GM21528 (cell line): Measurements from ENCODE around the gene ANAPC5.
"Not testable (repeated sequence)": the region's sequence is repeated elsewhere in the genome, so short reads cannot be mapped to it uniquely, and the experiment has no call there.

Experiments
- ATAC-seq: cut with Tn5 transposase; IDR thresholded peaks from one replicate; pipeline ENCODE4 v1.9.1; 2021; ENCODE audit warnings: mild to moderate bottlenecking, moderate library complexity; ENCODE audit not compliant: unreplicated experiment, low FRiP score

Gene ANAPC5, protein sequence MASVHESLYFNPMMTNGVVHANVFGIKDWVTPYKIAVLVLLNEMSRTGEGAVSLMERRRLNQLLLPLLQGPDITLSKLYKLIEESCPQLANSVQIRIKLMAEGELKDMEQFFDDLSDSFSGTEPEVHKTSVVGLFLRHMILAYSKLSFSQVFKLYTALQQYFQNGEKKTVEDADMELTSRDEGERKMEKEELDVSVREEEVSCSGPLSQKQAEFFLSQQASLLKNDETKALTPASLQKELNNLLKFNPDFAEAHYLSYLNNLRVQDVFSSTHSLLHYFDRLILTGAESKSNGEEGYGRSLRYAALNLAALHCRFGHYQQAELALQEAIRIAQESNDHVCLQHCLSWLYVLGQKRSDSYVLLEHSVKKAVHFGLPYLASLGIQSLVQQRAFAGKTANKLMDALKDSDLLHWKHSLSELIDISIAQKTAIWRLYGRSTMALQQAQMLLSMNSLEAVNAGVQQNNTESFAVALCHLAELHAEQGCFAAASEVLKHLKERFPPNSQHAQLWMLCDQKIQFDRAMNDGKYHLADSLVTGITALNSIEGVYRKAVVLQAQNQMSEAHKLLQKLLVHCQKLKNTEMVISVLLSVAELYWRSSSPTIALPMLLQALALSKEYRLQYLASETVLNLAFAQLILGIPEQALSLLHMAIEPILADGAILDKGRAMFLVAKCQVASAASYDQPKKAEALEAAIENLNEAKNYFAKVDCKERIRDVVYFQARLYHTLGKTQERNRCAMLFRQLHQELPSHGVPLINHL

DNA sequence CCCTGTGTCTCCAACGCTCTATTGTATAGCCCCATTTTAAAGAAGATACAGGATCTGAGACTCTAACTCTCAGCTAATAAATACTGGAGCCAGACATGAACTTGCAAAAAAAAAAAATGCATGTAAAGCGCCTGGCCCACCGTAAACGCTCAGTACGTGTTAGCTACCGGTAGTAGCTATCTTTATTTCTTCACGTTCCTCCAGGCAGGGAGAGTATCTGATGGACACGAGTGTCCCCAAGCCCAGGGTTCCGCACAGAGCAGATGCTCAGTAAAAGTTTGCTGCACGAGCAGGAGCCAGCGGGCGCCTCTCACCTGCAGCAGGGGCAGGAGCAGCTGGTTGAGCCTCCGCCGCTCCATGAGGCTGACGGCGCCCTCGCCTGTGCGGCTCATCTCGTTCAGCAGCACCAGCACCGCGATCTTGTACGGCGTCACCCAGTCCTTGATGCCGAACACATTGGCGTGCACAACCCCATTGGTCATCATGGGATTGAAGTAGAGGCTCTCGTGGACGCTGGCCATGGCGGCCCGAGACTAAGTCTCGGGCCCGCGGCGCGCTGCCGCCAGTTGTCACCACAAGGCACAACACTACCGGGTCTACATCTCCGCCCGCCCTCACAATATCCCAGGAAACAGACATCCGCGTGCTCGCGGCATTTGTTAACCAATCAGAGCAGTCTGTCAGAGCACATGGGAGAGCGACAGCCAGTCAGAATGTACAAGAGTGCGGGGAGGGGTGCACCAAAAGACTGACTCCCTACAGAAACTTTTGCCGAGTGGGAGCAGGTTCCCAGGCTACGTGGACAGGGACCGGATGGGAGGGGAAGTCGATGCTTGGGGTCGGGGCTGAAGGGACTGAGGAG is at the start of gene ANAPC5:
ANAPC5 (minus strand) TSS at position 592 of the 862 bp plus-strand sequence; CDS start at position 521, 71 bp downstream.
- peak; percentile 89 for ATAC-seq

DNA sequence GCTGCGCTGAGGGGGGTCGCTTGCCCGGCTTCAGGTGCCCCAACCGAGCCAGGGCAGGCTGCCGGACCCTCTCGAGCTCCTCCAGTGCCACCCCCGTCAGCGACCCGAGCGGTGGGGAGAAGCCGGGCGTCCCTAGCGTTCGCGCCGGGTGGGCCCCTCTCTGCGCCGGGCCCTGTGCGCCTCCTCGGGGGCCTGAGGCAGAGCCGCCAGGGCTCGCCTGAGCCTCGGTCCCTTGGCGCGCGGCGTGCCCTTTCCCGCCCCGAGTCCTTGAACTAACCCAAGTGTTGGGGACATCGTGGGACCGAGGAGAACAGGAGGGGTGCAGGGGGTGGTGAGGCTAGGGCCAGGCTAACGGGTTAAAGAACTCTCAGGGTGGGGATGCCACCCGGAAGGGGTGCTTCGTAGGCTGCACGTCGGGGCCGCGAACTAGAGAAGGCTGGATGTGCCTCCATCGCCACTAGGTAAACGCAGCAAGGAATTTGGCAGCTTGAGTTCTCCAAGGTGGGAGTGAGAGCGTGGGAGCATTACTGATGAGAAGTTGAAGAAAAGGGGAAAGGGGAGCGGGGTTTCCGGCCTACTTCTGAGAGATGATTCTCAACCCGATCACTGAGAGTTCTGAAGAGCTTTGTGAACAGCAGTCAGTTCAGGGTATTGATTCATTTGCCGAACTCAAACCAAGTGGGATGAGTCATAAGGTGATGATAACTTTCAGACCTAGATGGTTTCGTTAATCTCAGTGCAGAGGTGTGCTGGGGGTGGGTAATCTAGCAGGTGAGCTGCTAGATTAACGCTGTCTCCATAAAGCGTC is 48.3 kb upstream of the ANAPC5 start:
- ATAC-seq, result peak; percentile 38

DNA sequence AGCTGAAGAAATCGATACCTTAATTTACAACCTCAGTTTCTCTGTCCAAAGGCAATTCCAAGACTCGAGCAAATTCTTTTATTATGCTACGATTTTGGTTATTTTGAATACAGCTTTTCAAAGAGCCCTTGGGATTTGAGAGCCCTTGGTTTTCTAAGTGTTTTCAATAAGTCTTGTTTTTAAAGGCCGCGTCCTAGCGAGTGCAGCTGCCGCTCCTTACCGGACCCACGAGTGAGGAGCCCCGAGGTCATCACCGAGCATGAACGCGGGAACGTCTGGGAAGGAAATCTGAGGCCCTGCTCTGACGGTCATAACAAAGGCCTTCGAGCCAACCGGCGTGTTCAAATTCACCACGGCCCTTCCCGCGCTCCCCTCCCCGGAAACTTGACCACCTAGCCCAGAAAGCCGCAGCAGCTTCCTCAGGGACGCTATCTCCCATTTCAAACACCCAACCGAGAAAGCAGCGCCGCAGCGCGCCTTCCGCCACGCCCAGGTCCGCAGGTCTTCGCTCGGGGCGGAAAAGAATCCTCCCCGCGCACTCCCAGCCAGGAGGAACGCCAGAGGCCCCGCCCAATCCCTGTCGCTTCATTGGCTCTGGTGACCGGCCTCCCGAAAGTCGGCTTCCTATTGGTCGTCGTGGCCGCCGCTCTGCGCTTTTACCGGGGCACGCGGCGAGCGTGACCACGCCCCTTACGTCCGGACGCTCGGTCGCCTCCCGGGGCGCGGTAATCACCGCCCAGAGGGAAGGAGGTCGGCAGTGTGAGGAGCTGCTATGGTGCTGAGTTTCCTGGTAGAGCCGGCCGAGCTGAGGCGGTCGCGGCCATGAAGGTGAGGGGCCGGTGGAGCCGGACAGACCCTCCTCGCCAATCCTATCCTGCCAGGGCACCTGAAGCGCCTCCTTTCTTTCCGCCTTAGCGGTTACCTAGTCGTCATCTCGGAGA is 47.5 kb upstream of the ANAPC5 start, which contains the start of gene RNF34:
RNF34 (plus strand) TSS at position 728 of the 941 bp plus-strand sequence; CDS start at position 823, 95 bp downstream.
- ATAC-seq, result peak; percentile 89

DNA sequence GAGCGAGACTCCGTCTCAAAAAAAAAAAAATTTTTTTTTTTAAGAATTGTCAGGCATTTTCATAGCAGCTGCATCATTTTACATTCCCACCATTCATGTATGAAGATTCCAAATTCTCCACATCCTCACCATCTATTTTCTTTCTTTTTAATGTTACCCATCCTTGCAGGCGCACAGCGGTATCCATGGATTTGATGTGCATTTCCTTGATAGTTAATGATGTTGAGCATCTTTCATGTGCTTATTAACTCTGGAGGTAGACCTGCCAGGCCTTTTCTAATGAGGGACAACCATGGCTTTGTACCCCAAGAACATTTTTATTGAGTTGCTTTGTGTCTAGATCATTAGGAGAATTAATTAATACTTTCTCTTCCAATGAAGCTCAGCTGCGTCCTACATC is 46.1 kb upstream of the ANAPC5 start:
- ATAC-seq, result no peak

DNA sequence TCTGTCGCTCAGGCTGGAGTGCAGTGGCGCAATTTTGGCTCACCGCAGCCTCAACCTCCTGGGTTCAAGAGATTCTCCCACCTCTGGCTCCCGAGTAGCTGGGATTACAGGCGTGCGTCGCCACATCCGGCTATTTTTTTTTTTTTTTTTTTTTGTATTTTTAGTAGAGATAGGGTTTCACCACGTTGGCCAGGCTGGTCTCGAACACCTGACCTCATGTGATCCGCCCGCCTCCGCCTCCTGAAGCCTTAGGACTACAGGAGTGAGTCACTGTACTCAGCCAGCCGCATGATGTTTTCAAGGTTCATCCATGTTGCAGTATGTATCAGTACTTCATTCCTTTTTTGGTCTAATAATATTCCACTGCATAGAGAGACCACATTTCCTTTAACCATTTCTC is 45.3 kb upstream of the ANAPC5 start:
- ATAC-seq, result no peak

DNA sequence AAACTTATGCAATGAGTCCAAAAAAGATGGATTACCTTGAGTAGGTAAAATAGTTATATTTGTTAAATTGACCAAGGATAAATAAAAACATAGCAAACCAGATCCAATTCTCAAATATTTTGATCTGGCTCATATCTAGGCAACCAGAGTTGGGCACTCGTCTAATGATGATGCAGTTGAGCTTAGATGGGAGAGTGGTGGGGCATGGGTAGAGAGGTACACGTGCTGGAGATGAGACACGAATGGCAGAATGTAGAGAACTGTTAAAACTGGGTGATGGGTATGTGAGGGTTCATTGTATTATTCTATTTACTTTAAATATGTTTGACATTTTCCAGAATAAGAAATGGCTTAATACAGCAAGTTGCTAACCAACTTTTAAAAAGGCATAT is 40.1 kb upstream of the ANAPC5 start:
- ATAC-seq, result no peak

DNA sequence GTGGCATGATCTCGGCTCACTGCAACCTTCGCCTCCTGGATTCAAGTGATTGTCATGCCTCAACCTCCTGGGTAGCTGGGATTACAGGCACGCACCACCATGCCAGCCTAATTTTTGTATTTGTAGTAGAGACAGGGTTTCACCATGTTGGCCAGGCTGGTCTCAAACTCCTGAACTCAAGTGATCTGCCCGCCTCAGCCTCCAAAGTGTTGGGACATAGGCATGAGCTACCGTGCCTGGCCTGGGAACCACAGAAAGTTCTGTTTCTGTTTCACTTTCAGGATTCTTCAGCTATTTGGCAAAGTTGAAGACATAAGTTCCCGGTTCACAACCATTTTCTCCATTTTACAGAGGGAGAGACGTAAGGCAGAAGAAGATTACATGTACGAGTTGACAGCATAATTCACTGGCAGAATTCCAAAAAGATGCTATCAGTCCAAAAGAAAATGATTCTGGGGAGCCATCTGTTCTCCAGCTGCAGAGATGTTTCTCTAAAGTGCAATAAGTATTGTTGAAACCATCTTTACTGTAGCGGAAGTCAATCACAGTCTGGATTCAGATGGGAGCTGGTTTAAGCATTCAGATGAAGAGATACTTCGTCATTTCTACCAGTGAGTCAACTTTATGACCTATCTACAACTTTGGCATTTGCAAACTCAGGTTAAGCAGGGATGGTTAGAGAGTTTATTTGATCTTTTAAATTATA is 39.6 kb upstream of the ANAPC5 start:
- ATAC-seq, result no peak

DNA sequence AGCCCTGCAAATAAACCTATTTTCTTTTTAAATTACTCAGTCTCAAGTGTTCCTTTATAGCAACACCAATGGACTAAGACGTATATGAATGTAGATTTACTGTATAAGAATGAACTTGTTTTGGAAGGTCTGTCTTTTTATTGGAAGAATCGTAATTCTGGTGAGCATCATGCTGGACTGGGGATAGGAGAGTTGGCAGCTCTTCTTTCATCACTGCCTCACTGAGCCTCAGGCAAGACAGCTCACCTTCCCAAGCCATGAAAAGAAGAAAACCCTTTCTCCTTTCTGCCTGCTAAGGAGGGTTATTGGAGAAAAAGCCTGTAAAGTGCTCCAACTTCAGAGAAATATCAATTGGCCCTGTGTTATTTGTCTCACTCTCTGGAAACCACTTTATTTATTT is 38.6 kb upstream of the ANAPC5 start:
- no peak for ATAC-seq

DNA sequence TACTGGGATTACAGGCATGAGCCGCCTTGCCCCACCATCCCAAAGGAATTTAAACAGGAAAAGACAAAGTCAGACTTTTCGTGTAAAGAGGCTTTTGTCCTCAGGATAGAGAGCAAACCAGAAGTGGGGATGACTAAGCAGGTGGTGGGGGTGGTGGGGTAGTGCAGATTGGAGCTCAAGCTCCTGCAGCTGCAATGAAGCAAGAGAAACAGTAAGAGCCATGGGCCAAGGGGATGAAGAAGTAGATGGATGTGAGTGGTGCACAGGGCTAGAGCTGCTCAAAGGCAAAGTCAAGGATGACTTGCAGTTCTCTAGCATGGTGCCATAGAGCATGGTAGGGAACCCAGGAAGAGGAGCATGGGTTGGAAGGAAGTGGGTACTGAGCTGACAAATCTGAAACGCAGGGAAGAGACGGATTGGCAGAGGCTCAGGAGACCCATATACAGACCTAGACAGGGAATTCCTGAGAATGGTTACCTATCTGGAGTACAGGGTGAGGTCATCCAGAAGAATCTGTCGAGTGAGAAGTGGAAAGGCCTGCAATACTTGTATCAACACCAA is 36.3 kb upstream of the ANAPC5 start:
- no peak for ATAC-seq

DNA sequence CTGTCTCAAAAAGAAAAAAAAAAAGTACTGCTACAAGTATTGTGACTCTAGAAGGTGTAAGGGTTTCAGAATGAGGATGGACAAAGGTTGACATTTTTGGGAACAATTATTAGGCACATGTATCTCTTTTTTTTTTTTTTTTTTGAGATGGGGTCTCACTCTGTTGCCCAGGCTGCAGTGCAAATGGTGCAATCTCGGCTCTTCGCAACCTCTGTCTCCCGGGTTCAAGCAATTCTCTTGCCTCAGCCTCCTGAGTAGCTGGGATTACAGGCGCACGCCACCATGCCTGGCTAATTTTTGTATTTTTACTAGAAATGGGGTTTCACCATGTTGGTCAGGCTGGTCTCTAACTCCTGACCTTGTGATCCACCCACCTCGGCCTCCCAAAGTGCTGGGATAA is 32.7 kb upstream of the ANAPC5 start:
- not testable (repeated sequence) for ATAC-seq

DNA sequence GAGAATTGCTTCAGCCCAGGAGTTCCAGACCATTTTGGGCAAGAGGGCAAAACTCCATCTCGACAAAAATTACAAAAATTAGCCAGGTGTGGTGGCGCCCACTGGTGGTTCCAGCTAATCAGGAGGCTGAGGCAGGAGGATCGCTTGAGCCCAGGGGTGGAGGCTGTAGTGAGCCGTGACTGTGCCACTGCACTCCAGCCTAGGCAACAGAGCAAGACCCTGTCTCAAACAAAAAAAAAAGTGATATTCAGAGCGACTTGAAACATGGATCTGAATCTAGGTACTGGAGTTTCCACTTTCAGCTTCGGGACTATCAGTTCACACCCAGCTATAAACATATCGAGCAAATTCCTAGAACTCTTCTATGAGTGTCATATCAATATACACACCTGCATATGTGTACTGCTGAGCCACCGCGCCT is 31.4 kb upstream of the ANAPC5 start:
- ATAC-seq, result no peak

DNA sequence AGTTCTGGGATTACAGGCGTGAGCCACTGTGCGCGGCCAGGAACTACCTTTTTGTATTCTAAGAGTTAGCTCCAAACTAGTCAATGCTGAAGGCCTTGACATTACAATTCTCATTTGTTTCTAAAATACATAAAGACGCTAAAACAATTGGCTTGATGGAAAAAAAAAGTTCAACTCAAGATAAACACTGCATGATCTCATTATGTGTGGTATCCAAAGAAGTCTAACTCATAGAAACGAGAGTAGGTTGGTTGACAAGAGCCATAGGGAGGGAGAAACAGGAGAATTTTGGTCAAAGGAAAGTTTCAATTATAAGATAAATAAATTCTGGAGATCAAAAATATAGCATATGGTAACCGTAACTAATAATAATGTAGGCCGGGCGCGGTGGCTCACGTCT is 27.7 kb upstream of the ANAPC5 start:
- no peak for ATAC-seq

DNA sequence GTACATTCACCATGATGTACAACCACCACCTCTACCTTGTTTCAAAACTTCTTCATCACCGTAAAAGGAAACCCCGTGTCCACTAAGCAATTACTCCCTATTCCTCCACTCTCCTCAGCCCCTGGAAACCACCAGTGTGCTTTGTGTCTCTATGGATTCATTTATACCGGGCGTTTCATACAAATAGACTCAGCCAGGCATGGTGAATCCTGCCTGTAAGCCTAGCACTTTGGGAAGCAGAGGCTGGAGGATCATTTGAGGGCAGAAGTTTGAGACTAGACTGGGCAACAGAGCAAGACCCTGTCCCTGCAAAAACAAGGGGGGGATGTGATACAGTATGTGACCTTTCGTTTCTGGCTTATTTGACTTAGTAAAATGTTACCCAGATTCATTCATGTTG is 26.5 kb upstream of the ANAPC5 start:
- ATAC-seq, result no peak

DNA sequence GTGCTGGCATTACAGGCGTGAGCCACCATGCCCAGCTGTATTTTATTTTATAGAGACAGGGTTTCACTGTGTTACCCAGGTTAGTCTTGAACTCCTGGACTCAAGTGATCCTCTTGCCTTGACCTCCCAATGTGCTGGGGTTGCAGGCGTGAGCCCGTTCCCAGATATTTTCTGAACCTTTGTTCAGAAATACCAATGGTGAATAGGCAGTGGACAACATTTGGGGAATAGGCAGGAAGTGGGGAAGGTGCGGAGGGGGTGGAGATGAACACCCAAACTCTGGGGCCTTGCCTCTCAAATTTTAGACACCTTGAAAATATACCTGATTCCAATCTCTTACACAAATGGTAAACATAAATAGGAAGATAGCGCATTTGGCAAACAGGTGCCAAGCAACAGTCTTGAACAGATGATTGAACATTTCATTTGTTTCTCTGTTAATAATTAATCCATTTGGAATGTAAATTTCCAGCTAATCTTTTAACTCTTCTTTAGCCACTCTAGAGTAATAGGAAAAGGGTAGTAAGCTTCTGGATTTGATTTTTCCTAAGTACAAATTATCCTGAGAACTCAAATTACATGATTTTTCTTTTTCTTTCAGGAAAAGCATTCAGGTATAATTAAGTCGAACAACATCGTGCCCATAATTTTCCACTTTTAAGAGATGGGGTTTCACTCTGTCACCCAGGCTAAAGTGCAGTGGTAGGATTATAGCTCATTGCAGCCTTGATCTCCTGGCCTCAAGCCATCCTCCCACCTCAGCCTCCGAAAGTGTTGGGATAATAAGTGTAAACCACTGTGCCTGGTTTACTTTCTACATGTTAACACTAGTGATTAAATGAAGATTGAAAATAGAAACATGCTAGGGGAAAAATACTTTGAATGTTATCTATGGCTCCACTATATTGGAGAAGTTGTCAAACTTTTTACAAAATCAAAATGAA is 24.8 kb upstream of the ANAPC5 start:
- ATAC-seq, result no peak

DNA sequence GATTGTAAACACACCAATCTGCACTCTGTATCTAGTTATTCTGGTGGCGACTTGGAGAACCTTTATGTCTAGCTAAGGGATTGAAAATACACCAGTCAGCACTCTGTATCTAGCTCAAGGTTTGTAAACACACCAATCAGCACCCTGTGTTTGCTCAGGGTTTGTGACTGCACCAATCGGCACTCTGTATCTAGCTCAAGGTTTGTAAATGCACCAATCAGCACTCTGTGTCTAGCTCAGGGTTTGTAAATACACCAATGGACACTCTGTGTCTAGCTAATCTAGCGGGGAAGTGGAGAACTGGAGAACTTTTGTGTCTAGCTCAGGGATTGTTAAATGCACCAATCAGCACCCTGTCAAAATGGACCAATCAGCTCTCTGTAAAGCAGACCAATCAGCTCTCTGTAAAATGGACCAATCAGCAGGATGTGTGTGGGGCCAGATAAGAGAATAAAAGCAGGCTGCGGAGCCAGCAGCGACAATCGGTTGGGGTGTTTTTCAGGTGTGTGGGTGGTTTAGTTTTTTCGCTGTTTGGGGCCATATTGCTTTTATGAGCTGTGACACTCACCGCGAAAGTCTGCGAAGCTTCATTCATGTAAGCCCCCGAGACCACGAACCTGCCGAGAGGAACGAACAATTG is 22.9 kb upstream of the ANAPC5 start:
- not testable (repeated sequence) for ATAC-seq

DNA sequence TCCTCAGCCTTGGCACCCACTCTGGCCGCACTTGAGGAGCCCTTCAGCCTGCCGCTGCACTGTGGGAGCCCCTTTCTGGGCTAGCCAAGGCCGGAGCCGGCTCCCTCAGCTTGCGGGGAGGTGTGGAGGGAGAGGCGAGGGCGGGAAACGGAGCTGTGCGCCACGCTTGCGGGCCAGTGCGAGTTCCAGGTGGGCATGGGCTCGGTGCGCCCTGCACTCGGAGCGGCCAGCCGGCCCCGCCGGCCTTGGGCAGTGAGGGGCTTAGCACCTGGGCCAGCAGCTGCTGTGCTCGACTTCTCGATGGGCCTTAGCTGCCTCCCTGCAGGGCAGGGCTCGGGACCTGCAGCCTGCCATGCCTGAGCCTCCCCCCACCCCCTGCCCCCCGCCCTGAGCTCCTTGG is 22.1 kb upstream of the ANAPC5 start:
- ATAC-seq, result not testable (repeated sequence)
